ENCODE data around the gene MKLN1.
"Not testable (repeated sequence)": the region's sequence is repeated elsewhere in the genome, so short reads cannot be mapped to it uniquely, and the experiment has no call there.

The MKLN1 gene

DNA sequence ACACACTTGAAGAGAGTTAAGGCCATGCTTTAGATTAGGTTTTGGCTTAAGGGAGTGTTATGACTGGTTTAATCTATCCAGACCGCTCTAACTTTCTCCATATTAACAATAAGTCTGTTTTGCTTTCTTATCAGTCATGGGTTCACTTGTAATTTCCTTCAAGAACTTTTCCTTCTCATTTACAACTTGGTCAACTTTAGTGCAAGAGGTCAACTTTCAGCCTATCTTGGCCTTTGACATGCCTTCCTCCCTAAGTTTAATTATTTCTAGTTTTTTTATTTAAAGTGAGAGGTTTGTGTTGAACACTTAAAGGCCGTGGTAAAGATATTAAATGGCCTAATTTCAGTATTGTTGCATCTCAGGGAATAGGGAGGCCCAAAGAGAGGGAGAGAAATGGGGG lies 75.6 kb downstream of the MKLN1 start:
- DNase-seq: no peak

DNA sequence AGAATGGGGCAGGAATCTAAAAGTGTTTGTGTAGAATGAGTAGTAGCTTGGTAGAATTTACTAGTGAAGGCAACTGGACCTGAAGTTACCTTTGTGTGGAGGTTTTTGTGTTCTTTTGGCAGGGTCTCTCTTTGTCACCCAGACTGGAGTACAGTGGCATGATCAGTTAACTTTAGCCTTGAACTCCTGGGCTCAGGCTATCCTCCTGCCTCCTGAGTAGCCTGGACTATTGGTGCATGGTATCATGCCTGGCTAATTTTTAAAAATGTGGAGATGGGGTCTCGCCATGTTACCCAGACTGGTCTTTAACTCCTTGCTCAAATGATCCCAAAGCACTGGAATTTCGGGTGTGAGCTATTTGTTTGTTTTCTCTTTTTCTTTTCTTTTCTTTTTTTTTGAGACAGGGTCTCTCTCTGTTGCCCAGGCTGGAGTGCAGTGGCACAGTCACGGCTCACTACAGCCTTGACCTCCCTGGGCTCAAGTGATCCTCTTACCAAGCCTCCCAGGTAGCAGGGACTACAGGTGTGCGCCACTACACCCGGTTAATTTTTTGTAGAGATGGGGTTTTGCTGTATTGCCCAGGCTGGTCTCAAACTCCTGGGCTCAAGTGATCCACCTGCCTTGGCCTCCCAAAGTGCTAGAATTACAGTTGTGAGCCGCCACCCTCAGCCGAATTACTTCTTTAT lies 76.7 kb downstream of the MKLN1 start:
- no peak for DNase-seq

DNA sequence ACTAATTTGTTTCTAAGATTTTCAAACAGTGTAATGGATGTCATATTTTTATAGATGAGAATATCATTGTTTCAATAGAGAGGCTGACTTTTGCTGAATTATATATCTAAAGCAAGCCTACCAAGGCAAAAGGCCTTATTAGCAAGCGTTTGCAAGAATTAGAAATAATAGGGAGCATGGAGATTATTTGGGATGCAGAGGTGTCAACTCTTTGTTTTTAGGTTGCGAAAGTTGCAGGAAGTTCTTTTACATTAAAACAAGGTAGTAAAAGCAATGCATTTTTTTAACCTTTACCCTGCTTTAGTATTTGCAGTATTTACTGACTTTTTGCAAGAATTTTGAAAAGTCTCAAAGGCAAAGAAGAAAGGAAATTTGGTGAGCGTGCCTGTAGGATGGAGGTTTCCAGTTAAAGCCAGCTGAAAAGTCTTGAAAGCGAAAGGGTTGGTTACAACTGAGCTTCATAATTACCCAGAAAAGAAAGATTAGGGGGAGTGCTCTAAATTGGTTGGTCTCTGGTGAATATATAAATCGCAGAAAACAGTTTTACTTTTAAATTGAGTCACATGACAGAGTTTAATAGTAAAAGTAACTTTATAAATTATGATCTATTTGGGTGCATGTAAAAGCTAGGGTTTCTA lies 81.6 kb downstream of the MKLN1 start:
- no peak for DNase-seq

DNA sequence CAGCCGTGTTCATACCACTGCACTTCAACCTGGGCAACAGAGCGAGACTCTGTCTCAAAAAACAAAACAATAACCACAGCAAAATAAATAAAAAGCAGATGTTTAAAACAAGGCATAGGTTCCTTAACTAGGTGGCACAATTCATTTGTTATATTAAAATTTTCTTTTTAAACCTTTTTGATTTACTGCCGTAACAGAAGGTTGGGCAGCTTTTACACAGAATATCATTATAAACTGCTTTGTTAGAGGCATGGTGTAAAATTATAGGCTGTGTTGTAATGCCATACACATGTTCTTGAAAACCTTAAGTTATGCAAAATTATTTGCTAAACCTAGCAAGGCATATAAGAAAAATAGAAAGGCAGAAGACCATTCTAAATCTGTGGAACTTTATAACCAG lies 84.4 kb downstream of the MKLN1 start:
- DNase-seq: no peak

DNA sequence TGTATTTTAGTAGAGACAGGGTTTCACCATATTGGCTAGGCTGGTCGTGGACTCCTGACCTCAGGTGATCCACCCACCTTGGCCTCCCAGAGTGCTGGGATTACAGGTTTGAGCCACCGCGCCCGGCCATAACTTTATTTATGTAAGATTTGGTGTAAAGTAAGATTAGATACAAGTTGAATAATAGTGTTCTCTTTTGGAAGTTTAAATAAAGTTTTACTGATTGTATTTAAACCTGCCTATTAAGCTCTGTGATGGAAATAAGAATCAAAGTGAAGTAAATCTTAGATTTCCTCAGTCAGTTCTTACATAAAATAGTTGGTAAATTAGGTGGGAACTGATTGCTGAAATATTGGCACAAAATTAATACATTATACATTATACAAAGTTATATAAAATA lies 86.0 kb downstream of the MKLN1 start:
- DNase-seq: no peak

DNA sequence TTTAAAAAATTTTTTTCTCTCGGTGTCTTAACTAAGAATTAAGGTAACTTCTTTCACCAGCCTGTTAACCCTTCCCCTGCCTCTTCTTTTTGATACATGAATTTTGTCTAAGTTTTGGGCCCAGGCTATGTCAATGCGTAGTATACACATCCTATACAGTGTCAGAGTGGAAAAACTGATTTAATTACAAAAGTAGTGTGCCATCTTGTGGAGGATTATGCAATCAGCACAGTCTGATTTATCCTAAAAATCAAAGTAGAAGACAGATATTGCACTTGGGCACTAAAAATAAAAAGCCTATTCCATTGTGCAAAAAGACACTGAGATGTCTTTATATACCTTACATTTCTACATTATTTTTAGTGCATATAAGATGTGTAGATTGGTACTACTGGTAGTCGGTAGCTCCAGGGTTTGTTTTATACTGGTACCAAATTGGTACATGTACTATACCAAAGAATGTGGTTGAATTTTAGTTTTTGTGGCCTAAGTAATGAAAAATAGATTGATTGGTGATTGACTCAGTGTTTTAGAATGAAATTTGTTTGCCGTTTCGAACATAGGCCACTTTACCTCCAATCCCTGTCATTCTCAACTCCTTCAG lies 96.6 kb downstream of the MKLN1 start:
- DNase-seq: no peak

DNA sequence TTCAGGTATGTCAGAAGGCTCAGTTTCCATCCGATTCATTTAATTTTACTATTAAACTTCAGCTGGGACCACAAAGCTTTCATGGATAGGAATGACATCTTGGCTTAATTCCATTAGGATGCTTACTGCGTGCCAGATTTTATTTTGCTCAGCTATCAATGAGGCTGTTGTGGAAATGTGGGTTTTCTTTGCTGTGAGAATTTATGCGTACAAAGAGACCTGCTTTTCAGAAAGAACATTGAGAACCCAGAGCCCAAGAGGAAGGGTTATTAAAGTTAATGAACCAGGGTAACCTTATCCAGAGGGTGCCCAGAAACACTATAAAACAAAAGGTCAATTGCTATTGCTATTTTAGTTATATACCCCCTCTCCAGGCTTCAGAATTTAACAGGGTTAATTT lies 98.3 kb downstream of the MKLN1 start:
- no peak for DNase-seq

DNA sequence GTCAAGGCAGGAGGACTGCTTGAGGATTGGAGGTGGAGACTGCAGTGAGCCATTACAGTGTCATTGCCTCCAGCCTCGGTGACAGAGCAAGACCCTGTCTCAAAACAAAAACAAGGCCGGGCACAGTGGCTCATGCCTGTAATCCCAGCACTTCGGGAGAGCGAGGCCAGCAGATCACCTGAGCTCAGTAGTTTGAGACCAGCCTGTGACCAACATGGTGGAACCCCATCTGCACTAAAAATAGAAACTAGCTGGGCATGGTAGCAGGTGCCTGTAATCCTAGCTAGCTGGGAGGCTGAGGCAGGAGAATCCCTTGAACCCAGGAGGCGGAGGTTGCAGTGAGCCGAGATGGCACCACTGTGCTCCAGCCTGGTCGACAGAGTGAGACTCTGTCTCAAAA lies 103.2 kb downstream of the MKLN1 start:
- DNase-seq: not testable (repeated sequence)

DNA sequence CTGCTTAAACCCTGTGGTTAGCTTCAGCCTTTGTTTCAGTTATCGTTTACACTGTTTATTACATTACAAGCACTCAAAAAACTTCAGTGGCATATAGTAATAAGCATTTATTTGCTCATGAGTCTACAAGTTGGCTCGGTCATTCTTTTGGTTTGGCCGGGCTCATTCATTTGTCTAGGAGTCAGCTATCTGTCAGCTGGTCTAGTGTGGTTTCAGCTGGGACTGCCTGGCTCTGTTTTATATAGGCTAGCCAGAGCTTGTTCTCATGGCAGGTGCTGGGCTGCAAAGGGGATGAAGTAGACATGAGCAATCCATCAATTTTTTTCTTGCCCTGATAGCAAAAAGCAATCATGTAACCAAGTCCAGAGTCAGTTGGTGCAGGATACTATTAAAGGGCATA lies 103.6 kb downstream of the MKLN1 start:
- no peak for DNase-seq

DNA sequence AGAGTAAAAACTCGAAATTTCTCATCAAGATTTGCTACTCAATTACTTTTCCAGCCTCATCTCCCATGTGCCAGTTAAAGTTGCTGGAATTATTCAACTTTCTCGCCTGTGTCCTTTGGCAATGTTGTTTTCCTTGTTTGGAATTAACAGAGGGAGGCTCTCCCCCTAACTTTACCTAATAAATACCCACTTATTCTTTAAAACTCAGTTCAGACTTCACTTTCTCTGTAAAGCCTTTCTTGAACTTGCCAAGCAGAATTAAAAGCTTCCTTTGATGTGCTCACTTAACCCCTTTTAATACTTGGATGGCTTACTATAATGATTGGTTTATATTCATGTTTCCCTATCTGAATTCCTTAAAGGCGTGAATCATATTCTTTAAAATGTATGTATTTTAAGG lies 104.1 kb downstream of the MKLN1 start:
- no peak for DNase-seq

DNA sequence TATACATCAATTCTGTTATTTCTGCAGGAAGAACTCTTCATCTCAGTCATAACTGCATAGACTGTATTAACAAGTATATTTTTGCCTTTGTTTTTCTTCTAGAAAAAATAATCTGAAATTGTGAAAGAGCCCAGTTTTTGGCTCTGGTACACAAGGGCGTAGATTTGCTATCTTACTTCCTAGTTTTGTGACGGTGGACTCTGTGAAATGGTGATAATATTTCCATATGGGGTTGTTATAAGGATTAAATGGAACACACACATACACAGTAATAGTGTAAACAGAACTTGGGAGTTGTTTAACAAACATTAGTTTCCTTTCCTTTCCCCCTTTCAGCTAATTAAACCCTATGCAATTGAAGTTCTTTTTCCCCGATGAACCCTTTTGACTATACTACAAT lies 108.7 kb downstream of the MKLN1 start:
- DNase-seq: no peak

DNA sequence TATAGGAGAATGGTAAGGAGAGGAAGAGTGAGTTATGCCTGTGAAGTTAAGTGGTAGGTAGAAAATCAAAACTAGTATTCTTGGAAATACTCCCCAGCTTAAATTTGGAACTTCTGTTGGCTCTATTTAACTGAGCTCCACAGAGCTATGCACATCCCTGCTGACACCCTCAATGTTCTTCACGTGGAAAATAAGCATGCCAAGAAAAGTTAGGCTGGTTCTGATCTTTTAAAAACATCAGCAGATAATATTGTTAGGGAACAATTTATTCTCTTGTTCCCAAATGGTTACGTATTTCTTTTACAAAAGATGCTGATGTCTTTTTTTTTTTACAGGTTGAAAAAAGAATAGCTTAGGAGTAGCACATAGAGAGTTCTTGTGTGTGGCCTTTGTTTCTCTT lies 111.3 kb downstream of the MKLN1 start:
- no peak for DNase-seq

DNA sequence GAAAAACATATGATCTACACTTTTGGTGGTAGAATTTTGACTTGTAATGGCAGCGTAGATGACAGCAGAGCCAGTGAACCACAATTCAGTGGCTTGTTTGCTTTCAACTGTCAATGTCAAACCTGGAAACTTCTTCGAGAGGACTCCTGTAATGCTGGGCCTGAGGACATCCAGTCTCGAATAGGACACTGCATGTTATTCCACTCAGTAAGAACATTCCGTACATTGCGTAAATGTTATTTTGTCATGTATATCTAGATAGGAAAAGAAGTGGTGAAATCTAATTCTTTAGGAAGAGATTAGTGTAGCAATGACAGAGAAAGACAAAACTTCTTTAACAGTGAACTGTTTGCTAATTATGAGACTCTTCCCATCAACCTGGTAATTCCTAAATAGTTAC lies 115.8 kb downstream of the MKLN1 start:
- no peak for DNase-seq

DNA sequence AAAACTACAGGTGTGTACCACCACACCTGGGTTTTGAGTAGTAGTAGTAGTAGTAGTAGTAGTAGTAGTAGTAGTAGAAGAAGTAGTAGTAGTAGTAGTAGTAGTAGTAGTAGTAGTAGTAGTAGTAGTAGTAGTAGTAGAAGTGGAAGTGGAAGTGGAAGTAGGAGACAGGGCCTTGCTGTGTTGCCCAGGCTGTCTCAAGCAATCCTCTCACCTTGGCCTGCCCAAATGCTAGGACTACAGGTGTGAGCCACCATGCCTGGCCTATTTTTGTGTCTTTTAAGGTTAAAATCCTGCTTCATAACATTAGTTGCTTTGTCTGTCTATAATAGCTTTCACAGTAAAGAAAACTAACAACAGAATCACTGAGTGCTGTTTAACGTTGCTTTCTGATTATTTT lies 117.0 kb downstream of the MKLN1 start:
- DNase-seq: no peak

DNA sequence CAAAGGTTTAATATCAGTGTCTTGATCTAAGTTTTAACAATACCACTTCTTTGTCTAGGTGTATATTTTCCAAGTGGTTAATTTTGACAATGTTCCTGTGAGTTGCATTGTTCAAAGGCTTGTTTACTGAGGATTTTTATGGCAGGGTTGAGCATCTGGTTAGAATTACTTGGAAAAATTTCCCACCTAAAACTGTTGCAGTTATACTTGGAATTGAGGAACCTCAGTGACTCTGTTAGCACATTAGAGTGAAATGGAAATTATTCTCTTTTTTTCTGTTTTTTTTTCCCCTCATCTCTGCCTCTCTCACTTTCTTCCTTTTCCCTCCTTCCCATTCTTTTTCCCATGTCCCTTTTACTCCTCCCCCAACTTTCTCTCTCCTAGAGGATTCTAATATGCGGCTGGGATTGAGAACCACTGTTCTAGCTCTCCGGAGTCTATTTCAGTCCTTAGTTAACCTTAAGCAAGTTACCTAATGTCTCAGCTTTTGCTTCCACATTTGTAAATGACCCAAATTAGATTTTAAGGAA lies 121.8 kb downstream of the MKLN1 start:
- DNase-seq: no peak

DNA sequence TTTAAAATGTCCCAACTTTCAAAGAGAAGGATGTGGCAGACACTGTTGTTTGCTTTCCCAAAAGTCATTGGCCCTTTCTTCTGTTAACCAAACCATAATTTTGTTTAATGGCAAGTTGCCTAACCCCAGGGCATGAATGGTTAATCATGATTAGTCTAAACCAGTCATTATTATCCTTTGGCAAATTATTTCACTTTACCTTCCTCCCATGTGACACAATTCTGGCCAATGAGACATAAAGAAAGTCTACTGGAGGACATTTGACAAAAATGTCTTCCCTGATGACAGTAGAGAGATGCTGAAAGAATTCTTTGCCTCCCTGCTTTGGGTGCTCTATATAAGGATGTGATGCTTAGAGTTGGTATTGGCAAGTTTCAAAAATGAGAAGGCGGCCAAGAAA lies 126.8 kb downstream of the MKLN1 start:
- DNase-seq: no peak

DNA sequence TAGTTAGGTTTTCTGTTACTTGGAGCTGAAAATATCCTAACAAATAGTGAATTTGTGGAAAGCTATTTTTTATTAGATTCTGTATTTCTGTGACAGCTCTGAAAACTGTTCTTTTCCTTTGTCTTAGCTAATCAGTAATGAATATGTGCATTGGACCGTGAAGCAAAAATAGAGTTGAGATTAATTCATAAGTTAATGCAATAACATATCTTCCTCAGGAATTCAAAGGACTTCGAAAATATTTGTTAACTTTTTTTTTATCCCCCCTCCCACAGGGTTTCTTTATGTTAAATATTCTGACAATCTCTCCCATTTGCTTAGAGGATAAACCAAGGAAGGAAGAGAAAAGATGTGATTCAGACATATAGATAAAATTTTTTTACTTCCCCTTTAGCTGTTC lies 127.3 kb downstream of the MKLN1 start:
- no peak for DNase-seq

DNA sequence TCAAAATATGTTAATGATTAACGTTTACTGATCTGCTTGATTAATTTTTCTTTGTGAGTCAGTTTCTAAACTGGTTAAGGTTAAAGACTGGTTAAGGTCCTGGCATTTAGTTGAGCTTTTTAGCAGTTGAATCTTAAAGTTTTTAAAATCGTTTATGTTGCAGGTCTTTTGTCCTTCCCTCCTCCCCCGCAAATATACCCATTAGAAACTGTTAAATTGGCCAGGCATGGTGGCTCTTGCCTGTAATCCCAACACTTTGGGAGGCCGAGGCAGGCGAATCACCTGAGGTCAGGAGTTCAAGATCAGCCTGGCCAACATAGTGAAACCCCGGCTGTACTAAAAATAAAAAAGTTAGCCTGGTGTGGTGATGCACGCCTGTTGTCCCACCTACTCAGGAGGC lies 127.9 kb downstream of the MKLN1 start:
- DNase-seq: no peak

DNA sequence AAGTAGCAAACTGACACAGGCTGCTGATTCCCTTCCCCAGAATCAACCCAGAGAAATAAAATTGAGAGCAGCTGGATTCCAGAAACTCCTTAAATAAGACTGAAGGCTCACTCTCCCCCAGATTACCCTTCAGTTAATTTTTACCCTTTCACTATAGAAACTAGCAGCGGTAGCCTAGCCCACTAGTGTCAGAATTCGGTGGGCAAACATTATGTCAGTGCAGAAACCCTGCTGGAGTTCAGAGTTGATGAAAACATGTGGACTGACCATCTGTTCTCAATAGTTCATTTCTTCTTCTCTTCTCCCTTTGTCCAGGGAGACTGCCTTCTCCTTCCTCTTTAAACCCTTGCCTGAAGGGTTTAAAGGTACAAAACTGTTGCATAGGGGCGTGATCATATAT lies 128.7 kb downstream of the MKLN1 start:
- no peak for DNase-seq

DNA sequence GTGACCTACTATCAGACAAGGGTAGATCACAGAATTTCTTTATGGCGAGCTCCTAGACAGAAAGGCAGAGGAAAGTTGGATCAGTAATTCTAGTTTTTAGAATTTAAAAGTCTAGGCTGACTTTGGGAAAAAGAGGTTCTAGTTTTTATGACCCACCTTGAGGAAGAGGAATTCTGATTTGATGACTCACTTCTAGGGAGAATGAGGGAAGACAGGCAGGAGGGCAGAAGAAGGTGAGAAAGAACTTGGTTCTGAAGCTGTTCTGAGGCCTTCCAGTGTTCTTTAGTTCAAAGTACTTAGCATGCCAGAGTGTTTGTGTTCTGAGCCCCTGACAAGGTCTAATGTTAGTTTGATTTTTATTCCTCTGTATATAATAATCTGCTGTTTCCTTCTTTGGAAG lies 131.6 kb downstream of the MKLN1 start:
- no peak for DNase-seq

DNA sequence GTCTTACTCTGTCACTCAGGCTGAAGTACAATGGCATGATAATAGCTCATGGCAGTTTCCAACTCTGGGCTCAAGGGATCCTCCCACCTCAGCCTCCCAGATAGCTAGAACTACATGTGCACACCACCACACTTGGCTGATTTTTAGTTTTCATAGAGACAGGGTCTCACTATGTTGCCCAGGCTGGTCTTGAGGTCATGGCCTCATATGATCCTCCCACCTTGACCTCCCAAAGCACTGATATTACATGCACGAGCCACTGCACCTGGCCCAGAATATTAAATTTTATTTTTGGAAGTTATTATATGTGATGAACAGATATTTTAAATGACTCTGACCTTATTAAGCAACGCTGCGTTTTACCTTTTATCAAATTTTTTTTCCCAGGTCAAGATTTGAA lies 134.4 kb downstream of the MKLN1 start:
- DNase-seq: no peak

DNA sequence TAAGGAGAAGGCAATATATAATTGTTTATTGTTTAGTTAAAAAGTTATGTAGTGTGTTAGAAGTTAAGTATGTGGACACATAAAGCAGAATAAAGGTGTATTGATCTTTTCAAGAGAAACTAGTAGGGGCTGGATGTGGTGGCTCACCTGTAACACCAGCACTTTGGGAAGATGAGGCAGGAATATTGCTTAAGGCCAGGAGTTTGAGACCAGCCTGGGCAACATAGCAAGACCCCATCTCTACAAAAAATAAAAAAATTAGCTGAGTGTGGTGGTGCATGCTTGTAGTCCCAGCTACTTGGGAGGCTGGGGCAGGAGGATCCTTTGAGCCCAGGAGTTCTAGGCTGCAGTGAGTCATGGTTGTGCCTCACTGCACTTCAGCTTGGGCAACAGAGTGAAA lies 135.0 kb downstream of the MKLN1 start:
- DNase-seq: not testable (repeated sequence)

DNA sequence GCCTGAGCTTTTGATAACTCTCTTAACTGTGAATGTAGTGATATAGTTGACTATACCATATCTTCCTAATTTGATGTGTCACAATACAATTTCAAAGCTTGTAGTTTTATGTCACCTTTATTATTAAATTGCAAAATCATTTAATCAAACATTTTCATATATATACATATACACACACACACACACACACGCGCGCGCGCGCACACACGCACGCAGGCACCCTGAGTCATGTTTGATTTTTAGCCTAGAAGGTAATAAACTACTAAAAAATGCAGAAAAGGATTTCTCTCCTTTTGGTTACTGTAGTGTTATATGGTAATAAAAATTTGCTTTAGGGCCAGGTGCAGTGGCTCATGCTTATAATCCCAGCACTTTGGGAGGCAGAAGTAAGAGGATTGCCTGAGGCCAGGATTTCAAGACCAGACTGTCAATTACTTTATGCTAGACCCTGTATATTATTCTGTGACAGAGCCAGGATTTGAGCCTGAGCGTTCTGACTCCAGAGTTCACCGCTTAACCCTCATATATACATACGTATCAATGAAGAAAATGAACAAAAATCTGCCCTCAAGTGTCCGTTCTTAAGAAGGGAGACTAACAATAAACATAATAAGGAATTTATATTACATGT lies 139.2 kb downstream of the MKLN1 start:
- DNase-seq: no peak

DNA sequence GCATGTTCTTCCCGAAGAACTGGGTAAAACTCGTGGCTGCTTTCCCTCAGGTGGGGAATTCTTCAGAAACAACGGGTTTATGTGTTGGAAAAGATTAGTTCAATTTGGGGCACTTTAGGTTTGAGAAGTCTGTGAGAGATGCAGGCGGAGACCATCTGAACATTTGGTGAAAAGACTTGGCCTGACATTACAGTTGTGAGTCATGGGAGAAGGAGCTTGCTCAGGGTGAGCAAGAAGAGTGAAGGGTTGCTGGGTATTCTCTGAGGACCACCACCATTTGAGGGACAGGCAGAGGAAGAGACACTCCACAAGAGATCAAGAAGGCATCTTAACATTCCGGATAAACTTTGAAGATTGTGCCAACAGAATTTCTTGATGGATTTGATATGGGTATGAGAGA lies 140.1 kb downstream of the MKLN1 start:
- no peak for DNase-seq

All from activated CD8-positive, alpha-beta memory T cell treated with anti-CD3 and anti-CD28 coated beads for 24 hours (primary cell).